Thoracic aorta (tissue), 2 donors: ENCODE results near the gene PROZ. TPM values are rescaled to one million over a fixed set of nuclear protein-coding genes. Genes with fewer than 3 reads are reported as not detected.

ENCODE experiments used
- ATAC-seq: fragments of 150-250 bp; one replicate; pipeline ENCODE4 v1.8.0; 2017; ENCODE audit warnings: low read depth; ENCODE audit not compliant: insufficient number of reproducible peaks, low FRiP score
- DNase-seq: peaks from one replicate; pipeline ENCODE4 v3.0.0-alpha.2; 2020; ENCODE audit warnings: low spot score
- H3K27ac ChIP-seq, 2 donors: fragments of 200-600 bp; sonication (generic); 1 replicate in 1 of 2; 2 replicates in 1 of 2; pipeline ENCODE4 v1.5.1; 2016; ENCODE audit warnings: mild to moderate bottlenecking in 2 of 2, moderate library complexity in 2 of 2
- H3K27me3 ChIP-seq: fragments of 200-600 bp; sonication (generic); replicated peaks from 2 replicates; pipeline ENCODE4 v1.6.0; 2016; ENCODE audit warnings: mild to moderate bottlenecking; ENCODE audit not compliant: insufficient read depth
- H3K36me3 ChIP-seq: fragments of 200-600 bp; sonication (generic); one replicate; pipeline ENCODE4 v1.5.1; 2016
- H3K4me1 ChIP-seq, 2 donors: fragments of 200-600 bp; sonication (generic); 1 replicate in 1 of 2; 2 replicates in 1 of 2; pipeline versions ENCODE4 v1.5.1 to v1.6.0; 2016; ENCODE audit warnings: low read depth in 2 of 2, mild to moderate bottlenecking in 1 of 2; ENCODE audit not compliant: control insufficient read depth in 1 of 2
- H3K4me3 ChIP-seq: fragments of 200-600 bp; sonication (generic); 2 replicates; pipeline ENCODE4 v1.5.1; 2016; ENCODE audit warnings: mild to moderate bottlenecking
- H3K9me3 ChIP-seq: fragments of 200-600 bp; sonication (generic); 2 replicates; pipeline ENCODE4 v1.5.1; 2016
- CTCF ChIP-seq: fragments of 200-600 bp; sonication (generic); IDR thresholded peaks from one replicate; pipeline ENCODE4 v1.5.1; 2019; ENCODE audit warnings: antibody characterized with exemption
- total RNA-seq, 2 donors: library from RNA; depleted of rRNA; stranded (reverse); fragments of >200 nt; gene quantifications; one replicate each; pipeline versions ENCODE4 v1.1.0 to v1.2.3, GENCODE V29; 2016

Gene PROZ
- total RNA-seq, 2 donors from 2014 or later: not detected

DNA sequence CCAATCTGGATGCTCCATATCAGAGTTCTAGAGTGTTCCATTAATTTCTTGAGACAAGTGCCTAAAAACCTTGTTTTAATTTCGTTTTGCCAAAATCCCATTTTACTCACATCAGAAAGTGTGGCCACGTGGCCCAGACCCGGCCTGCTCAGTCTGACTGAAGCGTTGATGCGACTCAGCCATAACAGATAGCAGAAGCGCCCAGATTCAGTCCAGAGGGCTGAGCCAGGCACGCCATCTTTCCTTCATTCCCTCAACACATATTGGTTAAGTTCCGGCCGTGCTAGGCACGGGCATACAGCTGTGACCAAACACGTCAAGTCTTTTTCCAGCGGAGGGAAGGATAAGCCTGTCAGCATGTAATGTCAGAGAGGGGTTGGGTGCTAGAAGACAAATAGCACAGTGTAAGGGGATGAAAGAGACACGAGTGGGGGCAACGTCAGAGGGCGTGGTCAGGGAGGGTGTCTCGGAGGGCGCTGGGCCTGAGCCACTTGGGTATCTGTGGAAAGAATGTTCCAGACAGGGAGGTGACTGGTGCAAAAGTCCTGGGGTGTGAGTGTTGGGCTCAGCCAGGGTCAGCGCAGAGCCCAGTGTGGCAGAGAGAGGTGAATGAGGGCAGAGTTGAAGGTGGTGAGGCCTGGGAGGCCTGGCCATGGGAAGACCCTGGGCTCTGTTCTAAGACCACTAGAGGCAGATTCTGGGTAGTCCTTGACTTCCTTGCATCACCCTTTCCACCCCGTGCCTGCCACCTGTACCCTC lies 32.8 kb upstream of the PROZ start:
- DNase-seq: no peak
- no peaks in the 10 kb centered on the region for H3K27me3 ChIP-seq

DNA sequence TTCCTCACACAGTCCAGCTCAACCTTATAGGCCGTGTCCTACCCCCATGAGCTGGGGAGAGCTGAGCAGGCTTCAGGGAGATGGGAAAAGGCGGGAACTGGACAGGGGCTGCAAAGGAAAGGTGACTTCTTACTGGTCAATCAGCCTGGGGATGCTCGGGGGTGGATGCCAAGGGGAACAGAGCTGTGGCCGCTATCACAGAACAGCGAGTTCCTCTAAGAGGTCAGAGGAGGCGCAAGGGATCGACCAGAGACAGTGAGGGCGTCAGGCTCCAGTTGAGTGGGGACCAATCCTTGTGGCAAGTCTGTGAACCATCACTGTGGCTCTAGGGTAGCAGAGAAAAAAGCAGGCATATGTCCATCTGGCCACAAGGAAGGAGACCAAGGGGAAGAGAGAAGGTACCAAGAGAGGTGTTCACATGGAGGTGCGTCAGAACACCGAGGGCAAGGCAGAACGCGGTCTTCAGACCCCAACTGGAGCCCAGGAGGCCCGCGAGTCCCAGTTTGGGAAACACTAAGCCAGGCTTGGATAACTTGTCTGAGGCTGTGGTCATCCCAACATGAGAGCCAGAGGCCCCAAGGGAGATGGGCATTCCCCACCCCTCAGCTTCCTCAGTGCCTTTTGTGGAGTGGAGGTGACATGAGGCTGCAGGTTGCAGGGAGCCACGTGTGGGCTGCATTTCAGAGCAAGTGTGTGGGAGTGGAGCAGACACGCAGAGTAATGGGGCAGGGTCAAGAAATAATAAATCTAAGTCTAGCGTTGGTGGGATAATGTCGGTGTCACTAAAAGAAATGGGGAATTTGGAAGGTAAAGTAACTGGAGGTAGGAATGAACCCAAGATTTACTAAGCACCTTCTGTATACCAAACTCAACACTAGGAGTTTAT lies 31.9 kb upstream of the PROZ start:
- H3K4me3 ChIP-seq: no peak overlapping the region
- TF ChIP-seq CTCF: no peak
- ATAC-seq: no peak

More for the DNA sequence above, 32.8 kb upstream of the PROZ start:
- no peak for TF ChIP-seq CTCF
- Histone ChIP-seq H3K4me1 (peaks cover 0 to 26% of the 10 kb centered on the region in 2 donors), H3K36me3 (no peaks in the 10 kb centered on the region), H3K9me3 (no peaks in the 10 kb centered on the region), H3K4me3 (no peak overlapping the region), H3K27ac (no peak overlapping the region)
- ATAC-seq: no peak

DNA sequence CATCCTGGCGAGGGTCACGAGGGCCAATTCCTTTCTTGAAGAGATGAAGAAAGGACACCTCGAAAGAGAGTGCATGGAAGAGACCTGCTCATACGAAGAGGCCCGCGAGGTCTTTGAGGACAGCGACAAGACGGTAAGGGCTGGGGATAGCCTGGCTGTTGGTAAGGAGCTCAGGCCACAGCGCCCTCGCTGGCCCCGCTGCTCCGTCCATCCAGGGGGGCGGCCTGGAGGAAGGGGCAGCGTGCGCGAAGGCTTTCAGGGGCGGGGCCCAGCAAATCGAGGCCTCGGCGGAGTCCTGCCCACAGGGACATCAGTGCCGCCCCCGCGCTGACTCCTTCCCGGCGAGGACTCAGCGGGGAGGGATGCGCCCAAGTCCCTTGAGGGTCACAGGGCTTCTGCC lies 29.0 kb upstream of the PROZ start:
- no peak overlapping the region for H3K27ac ChIP-seq
- no peaks in the 10 kb centered on the region for H3K27me3 ChIP-seq
- ATAC-seq: no peak
- peak overlapping the region; percentile 60 for H3K4me3 ChIP-seq
- H3K4me1 ChIP-seq: peaks cover 0 to 7% of the 10 kb centered on the region in 2 donors
- no peaks in the 10 kb centered on the region for H3K36me3 ChIP-seq
- no peak for DNase-seq
- no peaks in the 10 kb centered on the region for H3K9me3 ChIP-seq
- no peak for TF ChIP-seq CTCF

More for the DNA sequence above, 31.9 kb upstream of the PROZ start:
- no peak for DNase-seq
- Histone ChIP-seq H3K9me3 (no peaks in the 10 kb centered on the region), H3K4me1 (peaks cover 0 to 26% of the 10 kb centered on the region in 2 donors), H3K27me3 (no peaks in the 10 kb centered on the region), H3K27ac (no peak overlapping the region), H3K36me3 (no peaks in the 10 kb centered on the region)

GRCh38 chr13:113129921-113130750 lies 28.3 kb upstream of the PROZ start:
- Histone ChIP-seq H3K27ac (no peak overlapping the region), H3K9me3 (no peaks in the 10 kb centered on the region), H3K4me1 (peaks cover 0 to 7% of the 10 kb centered on the region in 2 donors), H3K27me3 (no peaks in the 10 kb centered on the region), H3K4me3 (peak overlapping the region; percentile 60), H3K36me3 (no peaks in the 10 kb centered on the region)
- TF ChIP-seq CTCF: no peak
- ATAC-seq (no peak), DNase-seq (no peak)
